Thyroid gland (tissue), 4 donors: ENCODE data around the gene RWDD4. TPM values are rescaled to one million over a fixed set of nuclear protein-coding genes. Genes with fewer than 3 reads are reported as not detected.

ENCODE experiments used
- DNase-seq, 2 donors: peaks; one replicate each; pipeline ENCODE4 v3.0.0-alpha.2; 2019
- H3K27ac ChIP-seq, 3 donors: fragments of 200-600 bp; sonication (generic); 1 replicate in 2 of 3; 2 replicates in 1 of 3; pipeline ENCODE4 v1.5.1; 2016 to 2019; ENCODE audit warnings: mild to moderate bottlenecking in 1 of 3, moderate library complexity in 1 of 3
- H3K27me3 ChIP-seq: fragments of 200-600 bp; sonication (generic); one replicate; pipeline ENCODE4 v1.5.1; 2019
- H3K36me3 ChIP-seq, 2 donors: fragments of 200-600 bp; sonication (generic); one replicate each; pipeline ENCODE4 v1.5.1; 2016 to 2019
- H3K4me1 ChIP-seq, 2 donors: fragments of 200-600 bp; sonication (generic); one replicate each; pipeline ENCODE4 v1.5.1; 2017 to 2019
- H3K4me3 ChIP-seq, 3 donors: fragments of 200-600 bp; sonication (generic); replicated peaks in 1 of 3; 1 replicate in 2 of 3; 2 replicates in 1 of 3; pipeline ENCODE4 v1.5.1; 2016; ENCODE audit warnings: mild to moderate bottlenecking in 1 of 3
- H3K9me3 ChIP-seq: fragments of 200-600 bp; sonication (generic); one replicate; pipeline ENCODE4 v1.5.1; 2017
- POLR2A ChIP-seq, 2 donors: fragments of 450-650 bp; IDR thresholded peaks; one replicate each; pipeline ENCODE4 v1.6.1; 2017; ENCODE audit warnings: antibody characterized with exemption in 2 of 2, mild to moderate bottlenecking in 2 of 2, moderate library complexity in 1 of 2
- WGBS, 2 donors: methylation state at CpG; one replicate each; pipeline ENCODE4 v1.1.5; 2017; 5-methylcytosine and 5-hydroxymethylcytosine counted together
- intact Hi-C: fragments of 100-400 bp; cut with DNase I; formaldehyde crosslinking; loops from one replicate; pipeline ENCODE4 v1.15.1; 2023
- total RNA-seq, 4 donors: library from RNA; depleted of rRNA; stranded (reverse); fragments of >200 nt; gene quantifications; one replicate each; pipeline ENCODE4 v1.2.3, GENCODE V29; 2016
- TF ChIP-seq, protein P1 (sequence below), 6 experiments: fragments of 200-600 bp in 3 of 6; fragments of 450-650 bp in 3 of 6; sonication (generic) in 3 of 6; IDR thresholded peaks; one replicate each; pipeline ENCODE4 v1.5.1; 2016 to 2019; ENCODE audit warnings: antibody characterized with exemption in 6 of 6, mild to moderate bottlenecking in 2 of 6, inconsistent platforms in 1 of 6, moderate library complexity in 1 of 6

Gene RWDD4
- total RNA-seq = 10 to 100 TPM; 33.3 to 43.5 (median 41.5) TPM

GRCh38 chr4:183659029-183659871 lies at the start of gene RWDD4, which contains the start of gene TRAPPC11:
Gene RWDD4 (minus strand): TSS chr4:183659185. CDS start chr4:183658952, 233 bp downstream.
Gene TRAPPC11 (plus strand): TSS chr4:183659293. CDS start chr4:183663868, 4,575 bp downstream.
- Histone ChIP-seq H3K9me3 (no peaks in the 10 kb centered on the region), H3K27me3 (no peaks in the 10 kb centered on the region), H3K36me3 (no peaks in the 10 kb centered on the region), H3K4me3 (peak within 1 kb of the TSS; percentile 80 to 95 (median 87)), H3K27ac (peak within 1 kb of the TSS; percentile 80 to 91 (median 85)), H3K4me1 (peaks cover 0 to 13% of the 10 kb centered on the region in 2 donors)
- peak; percentile 31 to 97 for TF ChIP-seq POLR2A (IDR thresholded peaks at IDR 0.05)
- TF ChIP-seq, protein P1, sequence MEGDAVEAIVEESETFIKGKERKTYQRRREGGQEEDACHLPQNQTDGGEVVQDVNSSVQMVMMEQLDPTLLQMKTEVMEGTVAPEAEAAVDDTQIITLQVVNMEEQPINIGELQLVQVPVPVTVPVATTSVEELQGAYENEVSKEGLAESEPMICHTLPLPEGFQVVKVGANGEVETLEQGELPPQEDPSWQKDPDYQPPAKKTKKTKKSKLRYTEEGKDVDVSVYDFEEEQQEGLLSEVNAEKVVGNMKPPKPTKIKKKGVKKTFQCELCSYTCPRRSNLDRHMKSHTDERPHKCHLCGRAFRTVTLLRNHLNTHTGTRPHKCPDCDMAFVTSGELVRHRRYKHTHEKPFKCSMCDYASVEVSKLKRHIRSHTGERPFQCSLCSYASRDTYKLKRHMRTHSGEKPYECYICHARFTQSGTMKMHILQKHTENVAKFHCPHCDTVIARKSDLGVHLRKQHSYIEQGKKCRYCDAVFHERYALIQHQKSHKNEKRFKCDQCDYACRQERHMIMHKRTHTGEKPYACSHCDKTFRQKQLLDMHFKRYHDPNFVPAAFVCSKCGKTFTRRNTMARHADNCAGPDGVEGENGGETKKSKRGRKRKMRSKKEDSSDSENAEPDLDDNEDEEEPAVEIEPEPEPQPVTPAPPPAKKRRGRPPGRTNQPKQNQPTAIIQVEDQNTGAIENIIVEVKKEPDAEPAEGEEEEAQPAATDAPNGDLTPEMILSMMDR (IDR thresholded peaks at IDR 0.05) = peak in 4 of 6 experiments; percentile 36 to 50 (median 43)
- intact Hi-C loops = loop anchor here (10.0 kb wide), 1 partner anchor 154 kb away; the partner anchor contains the start of gene ING2
- WGBS, 2 donors = 0% methylated on average over 15 to 28 of the region's 63 CpGs
- peak; percentile 97 to 98 for DNase-seq

- Histone ChIP-seq H3K4me1 (no peaks in the 10 kb centered on the region), H3K27ac (no peak overlapping the region), H3K36me3 (peaks cover 39 to 54% of the 10 kb centered on the region in 2 donors), H3K4me3 (no peak overlapping the region), H3K9me3 (no peaks in the 10 kb centered on the region), H3K27me3 (no peaks in the 10 kb centered on the region)
- intact Hi-C loops = no loop called here
- DNase-seq = no peak
- TF ChIP-seq, protein P1 (IDR thresholded peaks at IDR 0.05) = no peak
- no peak for TF ChIP-seq POLR2A (IDR thresholded peaks at IDR 0.05)
- 98 to 100% methylated on average over 1 of the region's 1 CpG for WGBS, 2 donors
These were observed 43.5 kb upstream of the RWDD4 start for GRCh38 chr4:183702492-183702891.

GRCh38 chr4:183700407-183700806 lies 41.4 kb upstream of the RWDD4 start:
- intact Hi-C loops = no loop called here
- H3K27ac ChIP-seq = no peak overlapping the region
- no peaks in the 10 kb centered on the region for H3K4me1 ChIP-seq
- peak; percentile 9 to 20 for DNase-seq
- H3K36me3 ChIP-seq = peaks cover 50 to 57% of the 10 kb centered on the region in 2 donors
- H3K27me3 ChIP-seq = no peaks in the 10 kb centered on the region
- no peak overlapping the region for H3K4me3 ChIP-seq
- 66 to 73% methylated on average over 4 of the region's 4 CpGs for WGBS, 2 donors
- TF ChIP-seq, protein P1 (IDR thresholded peaks at IDR 0.05) = peak in 1 of 6 experiments; percentile 7
- TF ChIP-seq POLR2A (IDR thresholded peaks at IDR 0.05) = no peak
- no peaks in the 10 kb centered on the region for H3K9me3 ChIP-seq

- H3K36me3 ChIP-seq = peaks cover 47 to 68% of the 10 kb centered on the region in 2 donors
These were observed 39.9 kb upstream of the RWDD4 start for GRCh38 chr4:183698909-183699308.

More at GRCh38 chr4:183698909-183699308, 39.9 kb upstream of the RWDD4 start:
- TF ChIP-seq, protein P1 (IDR thresholded peaks at IDR 0.05) = no peak
- TF ChIP-seq POLR2A (IDR thresholded peaks at IDR 0.05) = no peak
- no peaks in the 10 kb centered on the region for H3K9me3 ChIP-seq
- no peaks in the 10 kb centered on the region for H3K4me1 ChIP-seq
- no peaks in the 10 kb centered on the region for H3K27me3 ChIP-seq
- no peak overlapping the region for H3K4me3 ChIP-seq
- intact Hi-C loops = no loop called here
- DNase-seq = no peak
- H3K27ac ChIP-seq = no peak overlapping the region
